Right lobe of liver (tissue), 6 donors: ENCODE data around the gene ELOB. TPM values are rescaled to one million over a fixed set of nuclear protein-coding genes. Genes with fewer than 3 reads are reported as not detected.

Experiments
- ATAC-seq, 4 donors: fragments of 200-7000 bp; cut with Tn5 transposase; one replicate each; pipeline ENCODE4 v1.9.1; 2020; ENCODE audit warnings: mild to moderate bottlenecking in 4 of 4, moderate library complexity in 4 of 4
- DNase-seq, 3 donors: peaks; one replicate each; pipeline ENCODE4 v3.0.0-alpha.2; 2020
- H3K27ac ChIP-seq, 3 donors: fragments of 200-600 bp; one replicate each; pipeline ENCODE4 v1.8.0; 2022
- H3K27me3 ChIP-seq, 2 donors: fragments of 200-600 bp; one replicate each; pipeline ENCODE4 v1.8.0; 2022
- H3K36me3 ChIP-seq, 4 donors: fragments of 200-600 bp; sonication (generic) in 1 of 4; one replicate each; pipeline versions ENCODE4 v1.5.1 to v1.8.0; 2017 to 2022; ENCODE audit warnings: control low read depth in 1 of 4
- H3K4me1 ChIP-seq, 4 donors: fragments of 200-600 bp; sonication (generic) in 1 of 4; one replicate each; pipeline versions ENCODE4 v1.5.1 to v1.8.0; 2017 to 2022; ENCODE audit warnings: control low read depth in 1 of 4
- H3K4me3 ChIP-seq, 3 donors: fragments of 200-600 bp; one replicate each; pipeline ENCODE4 v1.8.0; 2022
- H3K9me3 ChIP-seq, 4 donors: fragments of 200-600 bp; sonication (generic) in 1 of 4; one replicate each; pipeline versions ENCODE4 v1.5.1 to v1.8.0; 2017 to 2022; ENCODE audit warnings: control low read depth in 1 of 4
- POLR2A ChIP-seq: fragments of 450-650 bp; IDR thresholded peaks from one replicate; pipeline ENCODE4 v1.6.1; 2017; ENCODE audit warnings: antibody characterized with exemption, mild to moderate bottlenecking
- WGBS: methylation state at CpG from one replicate; pipeline ENCODE4 v1.1.6; 2018; ENCODE audit warnings: low coverage, low lambda C conversion rate; ENCODE audit not compliant: insufficient coverage; ENCODE audit errors: missing lambda C conversion rate; 5-methylcytosine and 5-hydroxymethylcytosine counted together
- intact Hi-C, 2 donors: fragments of 100-400 bp; cut with DNase I; formaldehyde crosslinking; loops; one replicate each; pipeline versions ENCODE4 v1.11.2 to v1.14.1; 2022
- long read RNA-seq: library from polyadenylated mRNA; unstranded; transcript quantifications from one replicate; pipeline ENCODE4 v2.0.0, GENCODE V29; 2019
- total RNA-seq, 6 experiments: library from RNA; depleted of rRNA in 2 of 6; stranded (reverse); fragments of >200 nt in 2 of 6; fragmentation: NEBNext Ultra II Directional in 3 of 6; extraction: Animal tissue kit (Norgen Biotek cat#: 25700) in 3 of 6; gene quantifications; one replicate each; pipeline versions ENCODE4 v1.1.0 to v1.2.4, GENCODE V29; 2016 to 2023
- TF ChIP-seq, protein P1 (sequence below), 4 donors: fragments of 200-600 bp in 3 of 4; fragments of 450-650 bp in 1 of 4; IDR thresholded peaks; one replicate each; pipeline versions ENCODE4 v1.5.1 to v1.8.0; 2016 to 2022; ENCODE audit warnings: antibody characterized with exemption in 4 of 4, mild to moderate bottlenecking in 2 of 4
- donor health status: DM: no; HTN: yes; CAD: no.
- donor health status: DM: no; HTN: no; CAD: no.
- donor health status: DM: no; HTN: no; CAD: no.
- donor health status: DM: no; HTN: yes; CAD: no.
- donor health status: DM: no; HTN: yes; CAD: no.

ELOB gene
- 100 to 1,000 TPM in 5 of 6 experiments, 10 to 100 TPM in 1; 97.5 to 521 (median 122) TPM for total RNA-seq
- long read RNA-seq, transcript ELOB-202 (3 exons, 997 nt), result minor isoform, 30 of 144 reads
- long read RNA-seq, transcript ELOB-203 (4 exons, 991 nt), result major isoform, 108 of 144 reads
- long read RNA-seq, partial matches to known transcripts, result 2 of 144 reads
- long read RNA-seq, other reads (novel, unspliced or antisense), result 3 of 144 reads

DNA sequence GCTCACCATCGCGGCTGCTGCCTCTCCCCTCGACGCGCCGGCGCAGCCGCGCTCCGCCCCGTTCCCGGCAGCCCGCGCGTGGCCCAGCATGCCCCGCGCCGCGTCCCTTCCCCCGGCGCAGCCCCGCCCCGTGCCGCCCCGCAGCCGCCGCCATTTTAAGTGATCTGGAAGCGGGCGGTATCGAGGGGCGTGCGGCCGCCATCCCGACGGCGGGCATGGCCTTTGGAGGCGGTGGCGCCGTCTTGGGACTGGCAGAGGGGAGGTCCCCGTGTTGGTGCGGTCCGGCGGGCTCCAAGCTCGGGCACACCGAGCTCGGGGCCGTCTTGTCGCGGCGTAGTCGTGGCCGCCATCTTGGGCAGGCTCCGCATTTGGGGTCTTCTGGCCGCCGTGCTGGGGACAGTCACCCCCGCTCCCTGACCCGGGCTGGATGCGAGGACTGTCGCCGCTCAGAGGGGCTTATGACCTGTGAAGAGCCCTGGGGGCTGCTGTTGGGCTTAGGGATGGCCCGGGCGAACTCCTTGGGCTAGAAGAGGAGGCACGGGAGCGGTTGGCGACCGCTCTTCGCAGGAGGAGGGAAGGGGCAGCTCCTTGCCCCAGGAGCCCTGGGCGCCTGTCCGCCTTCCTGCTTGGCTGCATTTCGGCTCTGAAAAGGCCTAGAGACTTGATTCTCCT is at the start of gene ELOB:
Gene ELOB (minus strand): TSS at position 50 of the 672 bp plus-strand sequence. CDS start 41 bp downstream, at position 9.
- H3K4me1 ChIP-seq, result peaks cover 0 to 16% (median 3%) of the 10 kb centered on the region in 4 donors
- peak; percentile 62 for TF ChIP-seq POLR2A
- TF ChIP-seq, protein P1, sequence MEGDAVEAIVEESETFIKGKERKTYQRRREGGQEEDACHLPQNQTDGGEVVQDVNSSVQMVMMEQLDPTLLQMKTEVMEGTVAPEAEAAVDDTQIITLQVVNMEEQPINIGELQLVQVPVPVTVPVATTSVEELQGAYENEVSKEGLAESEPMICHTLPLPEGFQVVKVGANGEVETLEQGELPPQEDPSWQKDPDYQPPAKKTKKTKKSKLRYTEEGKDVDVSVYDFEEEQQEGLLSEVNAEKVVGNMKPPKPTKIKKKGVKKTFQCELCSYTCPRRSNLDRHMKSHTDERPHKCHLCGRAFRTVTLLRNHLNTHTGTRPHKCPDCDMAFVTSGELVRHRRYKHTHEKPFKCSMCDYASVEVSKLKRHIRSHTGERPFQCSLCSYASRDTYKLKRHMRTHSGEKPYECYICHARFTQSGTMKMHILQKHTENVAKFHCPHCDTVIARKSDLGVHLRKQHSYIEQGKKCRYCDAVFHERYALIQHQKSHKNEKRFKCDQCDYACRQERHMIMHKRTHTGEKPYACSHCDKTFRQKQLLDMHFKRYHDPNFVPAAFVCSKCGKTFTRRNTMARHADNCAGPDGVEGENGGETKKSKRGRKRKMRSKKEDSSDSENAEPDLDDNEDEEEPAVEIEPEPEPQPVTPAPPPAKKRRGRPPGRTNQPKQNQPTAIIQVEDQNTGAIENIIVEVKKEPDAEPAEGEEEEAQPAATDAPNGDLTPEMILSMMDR (IDR thresholded peaks at IDR 0.05), result no peak
- ATAC-seq (peak; percentile 85 to 95 (median 92)), DNase-seq (peak; percentile 91 to 93 (median 91))
- WGBS, result 3% methylated on average over 13 of the region's 70 CpGs
- intact Hi-C loops, result no loop called here
- H3K9me3 ChIP-seq, result no peaks in the 10 kb centered on the region
- no peaks in the 10 kb centered on the region for H3K27me3 ChIP-seq
- peak within 1 kb of the TSS; percentile 100 for H3K27ac ChIP-seq
- H3K4me3 ChIP-seq, result peak within 1 kb of the TSS; percentile 75 to 99 (median 97)
- H3K36me3 ChIP-seq, result peaks cover 0 to 19% (median under 1%) of the 10 kb centered on the region in 4 donors

DNA sequence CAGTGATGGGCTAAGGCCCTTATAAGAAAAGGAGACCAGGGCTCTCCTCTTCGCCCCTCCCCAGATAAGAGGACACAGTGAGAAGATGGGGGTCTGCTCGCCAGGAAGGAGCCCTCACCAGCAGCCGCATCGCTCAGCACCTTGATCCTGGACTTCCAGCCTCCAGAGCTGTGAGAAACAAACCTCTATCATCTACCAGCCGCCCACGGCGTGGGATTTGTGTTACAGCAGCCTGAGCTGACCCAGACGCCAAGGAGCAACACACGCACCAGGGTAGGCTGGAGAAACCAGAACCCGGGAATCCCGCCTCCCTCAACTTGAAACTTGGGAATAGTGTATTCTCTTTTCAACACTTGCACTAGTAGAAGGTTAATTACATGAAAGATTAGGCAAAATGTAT is 48.8 kb upstream of the ELOB start:
- Histone ChIP-seq H3K4me3 (no peak overlapping the region), H3K27ac (no peak overlapping the region), H3K27me3 (no peaks in the 10 kb centered on the region), H3K9me3 (no peaks in the 10 kb centered on the region), H3K4me1 (no peaks in the 10 kb centered on the region), H3K36me3 (no peaks in the 10 kb centered on the region)
- WGBS, result 83% methylated on average over 5 of the region's 11 CpGs
- ATAC-seq (no peak), DNase-seq (peak in 1 of 3 donors; percentile 12)
- intact Hi-C loops, result no loop called here
- TF ChIP-seq, protein P1 (IDR thresholded peaks at IDR 0.05), result no peak
- TF ChIP-seq POLR2A, result no peak

DNA sequence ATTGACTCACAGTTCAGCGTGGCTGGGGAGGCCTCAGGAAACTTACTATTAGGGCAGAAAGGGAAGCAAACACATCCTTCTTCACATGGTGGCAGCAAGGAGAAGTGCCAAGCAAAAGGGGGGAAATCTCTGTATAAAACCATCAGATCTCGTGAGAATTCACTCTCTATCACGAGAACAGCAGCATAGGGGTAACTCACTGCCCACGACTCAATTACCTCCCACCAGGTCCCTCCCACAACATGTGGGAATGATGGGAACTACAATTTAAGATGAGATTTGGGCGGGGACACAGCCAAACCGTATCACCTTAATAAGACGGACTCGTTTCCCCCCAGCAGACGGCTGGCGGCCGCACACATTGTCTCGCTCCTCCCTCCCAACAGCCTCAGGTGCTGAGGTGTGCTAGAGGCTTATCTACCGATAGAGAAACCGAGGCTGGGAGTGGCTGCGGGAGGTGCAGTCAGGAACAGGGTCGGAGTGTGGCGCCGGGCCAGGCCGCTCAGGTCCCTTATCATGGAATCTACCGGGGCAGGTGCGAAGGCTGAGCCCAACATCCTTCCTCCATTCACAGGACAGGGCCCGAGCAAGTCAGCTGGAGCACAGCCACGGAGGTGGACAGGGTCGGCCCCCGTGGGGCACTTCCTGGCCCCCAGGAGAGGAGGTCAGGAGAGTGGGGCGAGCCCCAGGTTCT is 48.1 kb upstream of the ELOB start:
- peak in 1 of 3 donors; percentile 39 for DNase-seq
- H3K27ac ChIP-seq, result no peak overlapping the region
- ATAC-seq, result no peak
- no peak overlapping the region for H3K4me3 ChIP-seq
- intact Hi-C loops, result no loop called here
- WGBS, result 55% methylated on average over 14 of the region's 26 CpGs
- no peaks in the 10 kb centered on the region for H3K27me3 ChIP-seq
- H3K9me3 ChIP-seq, result no peaks in the 10 kb centered on the region
- TF ChIP-seq POLR2A, result no peak
- TF ChIP-seq, protein P1 (IDR thresholded peaks at IDR 0.05), result no peak
- H3K36me3 ChIP-seq, result no peaks in the 10 kb centered on the region
- no peaks in the 10 kb centered on the region for H3K4me1 ChIP-seq

DNA sequence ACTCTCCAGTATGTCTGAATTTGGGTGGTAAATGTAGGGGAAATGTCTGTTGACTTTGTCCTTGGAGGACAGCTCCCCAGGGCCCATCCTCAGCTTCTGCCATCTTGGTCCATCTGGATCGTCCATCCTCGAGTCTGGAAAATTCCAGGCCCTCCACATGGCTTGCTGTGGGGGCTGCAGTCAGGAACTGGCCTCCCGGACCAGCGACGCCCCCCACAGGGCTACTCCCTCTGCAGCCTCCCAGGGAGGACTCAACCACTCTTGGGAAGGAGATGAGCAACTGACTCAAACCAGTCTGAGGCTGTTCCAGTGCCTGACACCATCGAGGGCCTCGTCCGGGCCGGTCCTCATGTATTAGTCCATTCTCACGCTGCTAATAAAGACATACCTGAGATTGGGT is 47.5 kb upstream of the ELOB start:
- intact Hi-C loops, result no loop called here
- no peak for TF ChIP-seq POLR2A
- TF ChIP-seq, protein P1 (IDR thresholded peaks at IDR 0.05), result no peak
- Histone ChIP-seq H3K4me3 (no peak overlapping the region), H3K27me3 (no peaks in the 10 kb centered on the region), H3K4me1 (no peaks in the 10 kb centered on the region), H3K9me3 (no peaks in the 10 kb centered on the region), H3K36me3 (no peaks in the 10 kb centered on the region), H3K27ac (no peak overlapping the region)
- DNase-seq (peak in 1 of 3 donors; percentile 30), ATAC-seq (no peak)
- 100% methylated on average over 4 of the region's 10 CpGs for WGBS
